HTERT RPE-1 (cell line): ENCODE data around the gene METAP2.

Experiments used
- in situ Hi-C: fragments of 300-500 bp; cut with MboI; formaldehyde crosslinking; loops from 4 replicates; pipeline ENCODE4 v1.14.3; 2020; ENCODE audit warnings: low sequenced_read_pairs

METAP2 gene

GRCh38 chr12:95548539-95549391 is 74.8 kb downstream of the METAP2 start:
- in situ Hi-C loops = no loop called here

GRCh38 chr12:95549392-95550084 is 75.6 kb downstream of the METAP2 start:
- in situ Hi-C loops = no loop called here

- in situ Hi-C loops = no loop called here
These were observed 77.4 kb downstream of the METAP2 start, which contains the start of gene USP44 for GRCh38 chr12:95551305-95551704. USP44 (minus strand) TSS chr12:95551476; CDS start chr12:95534256, 17,220 bp downstream.

GRCh38 chr12:95551913-95552516 is 78.1 kb downstream of the METAP2 start:
- in situ Hi-C loops = no loop called here

- in situ Hi-C loops = no loop called here
These were observed 79.4 kb downstream of the METAP2 start for GRCh38 chr12:95553197-95553943.

- in situ Hi-C loops = no loop called here
These were observed 80.7 kb downstream of the METAP2 start for GRCh38 chr12:95554532-95555071.

GRCh38 chr12:95557625-95558024 is 83.7 kb downstream of the METAP2 start:
- in situ Hi-C loops = no loop called here
